ENCODE measurements around the gene RPH3AL.

Gene RPH3AL

DNA sequence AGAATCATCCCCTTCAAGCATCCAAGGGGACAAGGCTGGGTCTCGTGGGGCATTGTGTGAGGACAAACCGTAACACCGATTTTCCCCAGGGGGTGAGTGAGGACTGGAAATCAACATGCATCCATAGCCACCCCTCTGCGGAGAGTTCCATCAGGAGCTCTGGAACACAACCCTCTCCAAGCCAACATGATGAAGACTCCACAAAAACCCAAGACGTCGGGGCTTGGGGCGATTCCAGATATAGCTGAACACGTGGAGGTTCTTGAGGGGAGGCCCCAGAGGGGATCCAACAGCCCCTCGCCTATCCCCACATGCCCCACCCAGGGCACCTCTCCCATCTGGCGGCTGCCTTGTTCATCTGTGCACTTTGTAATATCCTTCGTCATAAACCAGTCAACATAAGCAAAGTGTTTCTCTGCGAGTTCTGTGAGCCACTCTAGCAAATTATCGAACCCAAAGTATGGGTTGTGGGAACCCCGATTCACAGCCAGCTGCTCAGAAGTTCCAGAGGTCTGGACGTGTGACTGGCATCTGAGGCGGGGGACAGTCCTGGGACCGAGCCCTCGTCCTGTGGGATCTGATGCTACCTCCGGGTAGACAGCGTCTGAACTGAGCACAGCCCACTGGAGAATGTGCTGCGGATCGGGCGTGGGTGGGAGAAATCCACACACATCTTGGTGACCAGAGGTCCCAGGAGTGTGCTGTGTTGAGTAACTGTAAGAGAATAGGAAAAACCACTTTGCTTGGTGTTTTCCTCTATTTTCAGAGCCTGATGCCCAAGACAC lies 55.5 kb downstream of the RPH3AL start:
- no peak for DNase-seq

DNA sequence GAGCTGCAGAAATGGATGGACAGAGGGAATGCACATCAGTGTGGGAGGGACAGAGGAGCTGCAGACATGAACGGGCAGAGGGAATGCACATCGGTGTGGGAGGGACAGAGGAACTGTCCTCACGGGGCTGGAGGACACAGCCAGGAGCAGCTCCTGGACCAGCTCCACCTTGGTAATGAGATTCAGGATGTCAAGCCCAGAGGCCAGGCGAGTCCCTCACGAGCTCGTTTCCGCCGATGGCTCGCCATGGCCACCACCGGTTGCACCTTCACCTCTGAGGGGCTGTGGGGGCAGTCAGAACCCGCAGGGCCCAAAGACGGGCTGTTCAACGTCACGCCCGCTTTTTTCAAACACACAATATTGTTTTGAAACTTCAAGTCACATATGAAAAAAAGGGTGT lies 56.2 kb downstream of the RPH3AL start:
- no peak for DNase-seq

DNA sequence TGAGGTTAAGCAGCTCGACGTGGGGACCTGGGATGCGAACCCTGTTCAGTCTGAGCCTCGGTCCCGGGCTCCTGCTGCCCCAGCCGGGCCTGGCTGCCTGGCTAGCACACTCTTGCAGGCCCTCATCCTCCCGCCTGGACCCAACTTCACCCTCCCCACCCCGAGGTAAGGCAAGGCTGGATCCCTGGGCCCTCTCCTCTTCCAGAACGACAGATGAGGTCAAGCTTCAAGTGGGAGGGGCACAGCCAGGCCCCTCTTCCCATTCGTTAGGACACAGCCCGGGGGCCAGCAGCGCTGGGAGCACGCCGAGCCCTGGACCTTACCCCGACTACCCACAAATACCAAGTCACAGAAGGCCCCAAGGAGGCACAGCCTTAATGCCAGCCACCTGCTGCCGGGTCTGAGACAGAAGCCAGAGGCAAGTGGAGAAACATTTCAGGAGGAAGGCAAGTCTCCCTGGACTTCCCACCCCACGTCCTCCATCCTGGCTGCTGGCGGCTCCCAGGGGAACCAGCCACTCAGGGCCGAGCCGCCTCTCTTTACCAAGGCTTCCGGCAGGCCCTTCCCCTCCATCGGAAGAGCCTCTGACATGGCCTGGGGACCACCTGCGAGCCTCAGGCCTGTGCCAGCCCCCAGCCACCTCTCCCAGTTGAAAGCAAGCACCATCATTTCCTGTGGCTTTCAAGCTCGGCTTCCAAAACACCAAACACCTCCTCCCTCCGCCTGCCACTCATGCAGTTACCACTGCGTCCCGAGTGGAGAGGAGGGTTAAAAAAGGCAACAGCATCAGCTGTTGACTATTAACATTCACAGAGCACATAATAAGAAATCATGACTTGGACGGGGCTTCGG lies 59.9 kb downstream of the RPH3AL start:
- no peak for DNase-seq

DNA sequence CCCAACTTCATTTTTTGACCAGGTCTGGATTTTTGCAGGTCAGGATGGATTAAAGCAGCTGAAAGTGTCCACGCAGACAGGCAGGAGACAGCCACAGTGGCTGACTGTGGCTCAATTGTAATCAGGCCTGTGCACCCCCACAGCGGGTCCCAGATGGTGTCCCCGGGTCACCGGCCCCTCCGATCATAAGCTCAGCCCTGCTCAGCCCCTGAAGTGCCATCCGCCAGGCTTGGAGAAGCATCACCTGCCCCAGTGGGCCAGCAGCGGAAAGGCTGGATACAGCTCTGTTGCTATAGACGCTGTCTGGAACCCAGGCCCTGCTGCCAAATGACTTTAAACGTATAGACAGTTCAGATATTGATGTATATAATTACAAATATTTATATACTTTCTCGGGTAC lies 60.6 kb downstream of the RPH3AL start:
- DNase-seq = no peak

DNA sequence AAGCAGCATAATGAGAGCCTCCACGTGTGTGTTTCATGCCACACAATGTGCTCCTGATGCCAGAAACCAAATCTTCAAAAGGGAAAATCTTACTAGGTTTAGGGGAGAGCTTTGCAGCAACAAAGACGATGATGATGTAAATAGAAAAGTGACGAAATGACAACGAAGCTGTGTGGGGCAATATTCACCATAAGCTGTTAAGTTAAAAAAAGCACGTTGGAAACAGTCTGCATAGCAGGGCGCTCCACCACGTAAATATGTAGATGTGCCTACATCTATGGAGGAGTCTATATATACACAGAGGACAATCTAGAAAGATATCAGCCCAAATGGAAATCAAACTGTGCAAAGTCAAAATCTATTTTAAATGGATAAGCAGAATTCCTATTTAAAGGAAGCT lies 61.0 kb downstream of the RPH3AL start:
- DNase-seq = no peak

DNA sequence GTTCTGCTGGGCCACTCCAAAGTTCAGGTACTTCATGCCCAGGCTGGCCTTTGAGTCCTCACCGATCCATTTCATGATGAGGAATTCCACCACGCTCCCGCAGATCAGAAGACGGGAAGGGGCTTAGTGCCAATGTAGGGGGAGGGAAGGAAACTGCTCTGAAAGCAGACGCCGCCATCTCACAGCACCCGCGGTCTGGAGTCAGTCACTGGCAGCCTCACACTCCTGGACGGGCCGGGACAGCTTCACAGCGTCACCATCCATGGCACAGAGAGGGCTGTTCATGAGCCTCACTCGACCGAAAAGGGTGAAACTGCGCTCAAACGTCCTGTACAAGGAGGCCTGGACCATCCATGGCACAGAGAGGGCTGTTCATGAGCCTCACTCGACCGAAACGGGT lies 62.0 kb downstream of the RPH3AL start:
- no peak for DNase-seq

DNA sequence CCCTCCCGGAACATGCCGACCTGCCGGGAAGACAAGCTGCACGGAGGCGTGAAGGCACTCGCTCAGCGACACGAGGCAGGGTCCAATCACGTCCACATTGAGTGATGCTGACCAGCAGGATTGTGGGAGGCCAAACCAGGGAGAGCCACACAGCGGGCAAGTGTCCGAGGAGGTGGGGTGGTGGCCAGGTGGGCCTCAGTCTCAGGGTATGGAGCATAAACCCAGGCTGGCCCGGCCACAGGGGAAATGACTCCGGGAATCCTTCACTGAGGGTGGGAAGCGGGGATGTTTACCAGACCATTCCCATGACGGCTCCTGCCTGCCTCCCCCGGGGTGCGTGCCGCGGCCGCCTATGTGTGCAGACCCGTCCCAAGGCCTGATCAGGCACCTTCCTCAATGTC lies 62.5 kb downstream of the RPH3AL start:
- DNase-seq = no peak

DNA sequence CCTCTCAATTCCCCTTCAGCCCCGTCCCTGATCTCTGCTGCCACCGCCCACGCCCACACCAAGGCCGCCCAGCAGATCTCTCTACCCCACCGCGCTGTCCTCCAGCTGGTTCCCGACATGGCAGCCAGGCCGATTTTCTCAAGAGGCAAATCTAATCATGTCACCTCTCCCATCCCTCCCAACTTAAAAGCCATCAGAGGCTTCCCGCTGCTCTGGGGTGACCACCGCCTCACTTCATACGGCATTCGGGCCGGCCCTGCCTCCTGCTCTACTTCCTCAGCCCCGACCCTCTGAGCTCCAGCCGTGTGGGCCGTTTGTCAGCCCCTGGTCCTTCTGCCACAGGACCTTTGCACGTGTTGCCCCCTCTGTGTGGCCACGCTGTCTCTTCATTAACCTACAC lies 63.2 kb downstream of the RPH3AL start:
- DNase-seq = no peak

DNA sequence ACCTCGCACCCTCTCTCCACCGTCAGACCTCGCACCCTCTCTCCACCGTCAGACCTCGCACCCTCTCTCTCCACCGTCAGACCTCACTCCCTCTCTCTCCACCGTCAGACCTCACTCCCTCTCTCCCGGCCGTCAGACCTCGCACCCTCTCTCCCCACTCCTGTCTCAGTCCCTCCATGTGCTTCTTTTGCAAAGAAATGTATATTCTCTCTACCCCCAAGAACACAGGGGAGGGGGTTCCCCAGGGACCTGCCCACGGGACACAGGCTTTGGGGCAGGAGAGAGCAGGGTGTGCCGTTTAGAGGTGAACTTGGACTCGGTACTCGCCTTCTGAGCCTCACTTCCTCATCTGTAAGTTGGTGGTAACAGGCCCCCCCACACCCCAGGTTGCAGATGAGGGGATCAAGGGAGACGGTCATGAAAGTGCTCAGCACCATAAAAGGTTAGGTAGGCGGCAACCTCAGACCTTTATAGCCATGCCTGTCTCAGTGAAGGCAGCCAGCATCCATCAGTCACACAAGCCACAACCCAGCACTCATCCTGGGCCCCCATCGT lies 63.7 kb downstream of the RPH3AL start:
- no peak for DNase-seq

DNA sequence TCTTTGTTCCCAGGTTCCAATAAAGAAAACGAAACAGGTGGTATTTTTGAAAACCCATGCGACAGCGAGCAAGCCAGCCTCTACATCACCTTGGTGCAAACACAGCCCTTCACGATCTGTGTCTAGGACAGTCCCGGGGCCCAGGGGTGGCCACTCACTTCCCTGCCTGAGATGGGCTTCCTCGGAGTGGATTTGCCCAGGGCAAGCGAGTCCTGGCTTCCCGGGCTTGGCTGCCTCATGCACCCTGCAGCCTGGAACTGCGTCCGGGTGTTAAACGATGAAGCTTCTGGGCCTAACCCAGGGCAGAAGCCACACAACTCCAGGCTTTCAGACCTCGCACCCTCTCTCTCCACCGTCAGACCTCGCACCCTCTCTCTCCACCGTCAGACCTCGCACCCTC lies 66.0 kb downstream of the RPH3AL start:
- no peak for DNase-seq

DNA sequence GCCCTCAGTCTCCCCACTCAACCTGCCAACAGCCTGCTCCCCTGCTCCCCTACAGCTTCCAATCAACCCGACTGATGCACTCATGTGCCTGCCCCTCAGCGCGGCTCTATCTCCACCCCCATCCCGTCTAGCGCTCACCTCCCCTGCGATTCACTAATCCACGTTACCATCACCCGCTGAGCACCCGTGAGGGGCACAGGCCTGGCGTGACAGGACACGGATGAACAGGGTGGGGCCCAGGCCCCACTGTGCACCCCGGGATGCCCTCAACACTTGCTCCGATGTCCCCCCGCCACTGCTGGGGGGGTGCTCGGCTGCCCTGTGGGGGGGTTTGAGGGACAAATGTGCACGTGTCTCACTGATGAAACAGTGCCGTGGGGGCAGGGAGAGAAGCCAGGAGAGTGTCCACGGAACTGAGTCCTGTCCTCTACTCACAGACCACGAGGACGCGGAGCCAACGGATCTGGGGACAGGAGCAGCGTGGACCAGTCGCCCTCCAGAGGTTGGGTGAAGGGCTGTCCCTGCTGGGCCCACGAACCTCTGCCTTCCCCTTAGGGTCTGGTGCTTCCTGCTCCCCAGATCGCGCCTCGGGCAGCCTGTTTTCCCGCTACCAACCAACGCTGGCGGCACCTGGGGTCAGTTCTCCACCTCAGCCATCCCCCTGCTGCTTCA lies 66.7 kb downstream of the RPH3AL start:
- no peak for DNase-seq

DNA sequence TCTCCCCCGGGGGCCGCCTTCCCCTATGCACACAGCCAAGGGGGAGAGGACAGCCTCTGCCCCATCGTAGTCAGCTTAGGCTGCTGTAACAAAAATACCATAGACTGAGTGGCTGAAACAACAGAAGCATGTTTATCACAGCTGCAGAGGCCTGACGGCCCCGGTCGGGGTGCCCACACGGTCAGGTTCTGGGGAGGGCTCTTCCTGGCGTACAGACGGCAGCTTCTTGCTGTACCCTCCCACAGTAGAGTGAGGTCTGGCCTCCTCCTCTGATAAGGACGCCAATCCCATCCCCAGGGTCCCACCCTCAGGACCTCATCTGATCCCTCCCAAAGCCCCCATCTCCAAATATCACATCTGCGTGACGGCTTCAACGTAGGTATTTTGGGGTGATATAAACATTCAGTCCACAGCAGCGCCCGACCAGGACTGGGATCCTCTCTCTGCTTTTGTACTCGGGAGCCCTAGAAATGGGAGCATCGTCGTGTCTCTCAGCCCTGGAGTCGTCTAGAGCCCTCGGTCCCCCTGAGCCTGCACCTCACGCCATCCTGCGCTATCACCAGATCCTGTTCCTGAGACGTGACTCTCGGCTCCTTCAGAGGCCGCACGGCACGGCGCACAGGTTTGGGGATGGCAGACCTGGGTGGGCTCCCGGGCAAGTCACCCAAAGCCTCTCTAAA lies 67.8 kb downstream of the RPH3AL start:
- DNase-seq = no peak

DNA sequence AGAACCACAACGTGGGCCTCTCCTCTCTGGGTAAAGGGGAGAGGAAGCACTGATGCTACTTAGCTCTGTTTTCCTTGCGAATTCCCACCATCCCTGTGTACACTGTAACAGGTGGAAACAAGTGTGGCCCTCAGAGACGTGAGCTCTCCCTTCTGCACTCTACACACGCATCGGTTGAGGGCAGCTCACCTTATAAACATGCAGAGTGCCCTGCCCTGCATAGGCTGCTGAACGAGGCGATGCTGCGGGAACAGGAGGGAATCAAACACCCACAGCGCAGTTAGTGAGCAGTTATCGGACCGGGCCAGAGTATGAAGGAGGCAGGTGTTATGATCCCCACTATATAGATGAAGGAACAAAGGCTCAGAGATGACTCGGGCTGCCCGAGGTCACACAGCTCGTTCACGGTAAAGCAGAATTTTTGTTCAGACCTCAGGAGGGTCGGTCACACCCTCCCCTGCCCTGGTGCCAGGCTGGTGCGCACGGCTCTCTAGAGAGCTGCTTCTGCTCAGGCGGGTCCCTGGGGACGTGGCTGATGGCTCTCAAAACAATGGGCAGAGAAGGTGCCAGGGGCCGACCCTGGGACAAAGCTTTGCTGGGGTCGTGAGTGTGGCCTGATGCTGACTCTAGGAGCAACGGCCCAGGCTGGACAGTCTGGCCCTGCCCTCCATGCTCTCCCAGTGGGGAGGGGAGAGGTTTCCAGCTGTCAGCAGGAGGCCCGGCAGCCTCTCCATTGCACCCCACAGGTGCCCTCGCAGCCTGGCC lies 68.5 kb downstream of the RPH3AL start:
- no peak for DNase-seq

DNA sequence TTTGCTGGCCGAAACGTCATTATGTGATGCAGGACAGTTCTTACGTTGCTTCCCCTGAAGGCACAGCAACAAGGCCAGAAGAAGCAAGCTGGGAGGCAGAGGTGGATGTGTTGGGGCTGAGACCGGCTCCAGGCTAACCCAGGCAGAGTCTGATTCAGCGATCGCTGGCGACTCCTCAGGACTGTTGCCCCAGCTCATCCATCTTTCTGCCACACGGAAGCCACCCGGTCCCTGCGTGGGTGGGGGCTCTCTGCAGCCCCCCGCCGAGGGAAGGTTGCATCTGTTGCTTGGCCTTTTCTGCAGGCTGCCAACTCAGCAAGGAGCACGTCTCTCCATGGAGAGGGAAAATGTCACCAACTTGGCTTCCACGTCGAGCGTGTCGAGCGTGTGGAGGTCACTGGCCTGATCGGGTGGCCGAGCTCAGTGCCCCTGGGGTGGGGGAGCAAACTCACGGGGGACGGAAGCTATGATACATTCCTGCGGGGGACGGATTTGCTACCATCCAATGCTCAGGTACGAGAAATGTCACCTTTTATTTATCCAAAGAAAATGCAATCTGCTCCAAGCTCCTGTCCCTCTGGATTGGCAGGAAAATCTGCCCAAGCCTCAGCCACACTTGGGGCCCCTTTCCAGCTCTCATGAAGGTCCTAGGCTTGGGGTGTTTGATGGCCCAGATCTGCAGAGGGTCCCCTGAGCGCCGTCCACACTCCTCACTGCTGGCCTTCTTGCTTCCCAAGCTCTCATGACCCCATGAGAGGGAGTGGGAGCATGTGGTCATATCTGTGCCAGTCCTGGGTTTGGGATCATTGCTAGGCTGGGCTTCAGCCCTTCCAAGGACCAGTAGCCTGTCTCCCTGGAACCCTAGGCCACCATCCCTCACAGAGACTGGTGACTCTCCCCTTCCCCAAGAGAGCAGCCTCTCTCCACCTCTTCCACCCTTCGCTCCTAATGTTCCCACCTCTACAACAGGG lies 69.4 kb downstream of the RPH3AL start:
- DNase-seq = no peak

DNA sequence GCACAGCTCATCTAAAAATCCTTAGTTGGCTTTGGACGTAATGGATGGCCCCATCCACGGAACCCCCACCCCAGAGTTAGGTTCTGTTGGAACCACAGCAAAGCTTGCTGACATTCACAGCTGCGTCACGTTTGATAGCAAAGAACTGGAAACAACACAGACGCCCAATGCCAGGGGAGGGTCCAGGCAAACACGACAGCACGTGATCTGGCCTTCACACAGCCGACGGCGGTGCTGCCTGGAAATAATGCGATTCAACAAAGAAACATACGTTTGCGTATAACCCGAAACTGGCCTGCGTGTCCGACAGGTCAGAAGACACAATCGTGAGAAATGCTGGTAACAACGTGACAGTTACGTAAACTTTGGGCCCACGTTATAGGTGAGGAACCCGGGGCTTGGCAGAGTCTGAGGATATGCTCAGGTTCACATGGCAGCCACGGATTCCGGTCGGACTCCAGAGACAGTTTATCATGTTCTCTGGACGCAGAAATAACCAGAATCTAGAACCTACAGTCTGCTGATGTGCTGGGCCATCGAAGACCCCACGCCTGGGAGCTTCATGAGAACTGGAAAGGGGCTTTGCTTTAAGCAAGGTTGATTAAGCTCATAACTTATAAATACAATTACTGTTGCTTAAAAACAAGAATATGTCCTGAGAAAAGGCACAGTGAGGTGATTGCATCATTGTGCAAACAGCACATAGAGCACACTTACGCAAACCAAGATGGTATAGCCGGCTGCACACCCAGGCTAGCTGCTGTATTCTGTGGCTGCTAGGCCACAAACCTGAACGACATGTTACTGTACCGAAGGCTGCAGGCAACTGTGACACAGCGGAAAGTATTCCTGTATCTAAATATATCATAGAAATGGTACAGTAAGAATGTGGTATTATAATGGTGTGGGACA lies 70.4 kb downstream of the RPH3AL start:
- no peak for DNase-seq

DNA sequence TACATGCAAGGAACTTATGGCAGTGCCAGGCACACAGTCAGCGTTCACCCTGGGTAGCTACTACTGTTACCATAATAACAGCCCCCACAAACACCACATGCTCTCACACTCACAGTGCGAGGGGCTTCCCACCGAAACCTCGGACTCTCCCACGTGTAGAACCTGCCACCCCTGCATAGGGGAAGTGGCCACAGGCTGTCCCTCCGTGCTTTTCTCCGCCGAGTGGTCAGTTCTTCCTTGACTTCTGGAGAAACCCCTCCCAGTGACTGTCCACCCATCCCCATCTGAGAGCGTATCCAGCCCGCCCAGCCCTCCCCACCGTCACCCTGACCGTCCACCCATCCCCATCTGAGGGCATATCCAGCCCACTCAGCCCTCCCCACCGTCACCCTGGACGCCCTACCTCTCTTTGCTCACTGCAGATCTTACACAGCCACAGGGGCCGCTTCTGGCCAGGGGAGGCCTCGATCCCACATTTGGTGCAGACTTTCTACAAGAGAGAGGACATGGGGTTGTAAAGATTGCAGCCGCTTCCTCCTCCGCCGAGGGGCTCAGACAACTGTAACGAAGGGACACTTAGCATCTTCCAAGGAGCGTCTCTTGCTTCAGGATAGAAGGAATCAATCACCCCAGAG lies 71.1 kb downstream of the RPH3AL start:
- DNase-seq = no peak

DNA sequence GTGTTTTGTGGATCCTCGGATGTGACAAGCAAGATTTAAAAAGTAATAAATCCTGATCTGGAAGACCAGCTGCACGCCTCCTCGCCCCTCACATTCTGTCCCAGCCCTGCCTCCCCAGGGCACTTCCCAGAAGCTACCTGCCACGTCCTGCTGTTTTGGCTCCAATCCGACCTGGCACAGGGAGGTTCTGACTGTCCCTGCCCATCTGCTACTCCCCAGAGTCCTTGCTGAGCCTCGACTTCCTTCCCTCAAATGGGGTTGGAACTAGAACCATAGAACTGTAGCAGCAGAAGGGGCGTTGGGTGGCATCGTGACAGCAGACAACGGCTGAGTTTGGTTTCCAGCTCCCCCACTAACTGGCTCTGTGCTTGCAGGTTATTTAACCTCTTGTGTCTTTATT lies 71.7 kb downstream of the RPH3AL start:
- no peak for DNase-seq

DNA sequence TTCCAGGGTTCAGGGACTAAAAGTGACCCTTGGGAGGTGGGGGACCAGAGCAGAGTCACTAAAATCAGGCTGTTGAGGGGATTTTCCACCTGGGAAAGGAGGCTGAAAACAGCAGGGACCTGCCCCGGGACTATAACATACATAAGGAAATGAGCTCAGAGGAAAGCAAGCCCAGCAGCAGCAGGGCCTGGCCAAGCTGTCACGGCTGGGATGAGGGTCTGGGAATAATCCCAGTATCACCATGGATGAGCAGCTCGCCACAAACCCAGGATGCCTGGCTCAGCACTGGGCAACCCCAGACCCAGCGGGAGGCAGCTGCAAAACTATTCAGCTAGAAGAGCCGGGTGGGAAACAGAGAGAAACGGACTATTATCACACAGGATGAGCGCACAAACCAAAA lies 72.4 kb downstream of the RPH3AL start:
- no peak for DNase-seq

DNA sequence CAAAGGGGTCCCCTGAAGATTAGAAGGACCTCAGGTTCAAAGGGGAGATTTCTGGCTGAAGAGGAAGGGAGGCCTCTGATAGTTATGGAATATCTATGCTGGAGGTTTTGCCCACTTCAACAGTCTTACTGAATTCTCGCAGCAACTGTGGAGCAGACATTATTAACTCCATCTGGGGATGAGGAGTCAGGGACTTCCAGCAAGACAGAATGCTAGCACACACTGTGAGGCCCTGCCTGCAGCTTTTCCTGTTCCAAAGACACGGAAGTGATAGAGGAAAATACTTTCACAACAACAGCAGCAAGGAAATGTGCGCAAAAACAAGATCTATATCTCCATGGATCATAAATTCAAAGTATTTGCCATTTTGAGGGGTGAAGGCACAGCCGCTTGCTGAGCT lies 72.8 kb downstream of the RPH3AL start:
- no peak for DNase-seq
